Astrocyte of the spinal cord (primary cell): Measurements from ENCODE around the gene MGAT3.
"Not testable (repeated sequence)": the region's sequence is repeated elsewhere in the genome, so short reads cannot be mapped to it uniquely, and the experiment has no call there.

Experiments
- DNase-seq: peaks from one replicate; pipeline ENCODE4 v3.0.0; 2011; ENCODE audit warnings: low read depth, low spot score
- H3K4me3 ChIP-seq: 2 replicates; pipeline ENCODE4 v1.5.1; 2011; ENCODE audit warnings: low read depth, mild to moderate bottlenecking, low read length, moderate library complexity
- in situ Hi-C: cut with HindIII; loops from 2 replicates; pipeline ENCODE4 v1.10.0; 2017; ENCODE audit warnings: low sequenced_read_pairs
- TF ChIP-seq, protein P1 (sequence below): IDR thresholded peaks from 2 replicates; pipeline ENCODE4 v1.5.1; 2012; ENCODE audit warnings: low read depth, mild to moderate bottlenecking, low read length, inconsistent platforms

MGAT3 gene

DNA sequence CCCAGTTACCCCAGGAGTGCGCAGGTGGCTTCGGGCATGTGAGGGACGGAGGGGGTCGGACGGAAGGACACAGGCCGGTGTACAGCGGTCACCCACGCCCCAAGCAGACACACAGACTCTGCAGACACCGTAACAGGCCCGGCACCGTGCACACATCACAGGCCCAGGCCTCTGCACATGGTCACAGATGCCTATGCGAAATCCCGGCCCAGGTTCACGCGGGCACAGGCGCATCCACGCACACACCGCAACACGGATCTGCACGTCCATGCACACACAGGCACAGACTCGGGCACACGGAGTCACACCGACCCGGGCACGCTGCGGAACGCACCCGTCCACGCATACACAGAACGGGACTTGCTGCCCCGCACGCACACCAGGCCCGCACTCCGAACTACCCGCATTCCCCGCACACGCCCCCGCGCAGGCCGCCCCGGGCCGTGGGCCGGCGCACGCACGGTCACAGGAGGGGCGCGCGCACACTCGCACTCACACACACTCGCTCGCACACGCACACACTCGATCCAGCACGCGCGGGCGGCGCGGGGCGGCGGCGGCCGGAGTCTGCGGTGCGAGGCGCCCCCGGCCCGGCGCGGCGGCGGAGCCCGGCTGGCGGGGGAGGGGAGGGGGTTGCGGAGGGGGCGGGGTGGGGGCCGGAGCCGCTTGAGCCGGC, at the start of gene MGAT3:
Gene MGAT3, plus strand, starts transcription at position 491 of the 676 bp plus-strand sequence. CDS start 30,336 bp downstream, outside the sequence.
- H3K4me3 ChIP-seq = no peak within 1 kb of the TSS
- in situ Hi-C loops = no loop called here
- TF ChIP-seq, protein P1, sequence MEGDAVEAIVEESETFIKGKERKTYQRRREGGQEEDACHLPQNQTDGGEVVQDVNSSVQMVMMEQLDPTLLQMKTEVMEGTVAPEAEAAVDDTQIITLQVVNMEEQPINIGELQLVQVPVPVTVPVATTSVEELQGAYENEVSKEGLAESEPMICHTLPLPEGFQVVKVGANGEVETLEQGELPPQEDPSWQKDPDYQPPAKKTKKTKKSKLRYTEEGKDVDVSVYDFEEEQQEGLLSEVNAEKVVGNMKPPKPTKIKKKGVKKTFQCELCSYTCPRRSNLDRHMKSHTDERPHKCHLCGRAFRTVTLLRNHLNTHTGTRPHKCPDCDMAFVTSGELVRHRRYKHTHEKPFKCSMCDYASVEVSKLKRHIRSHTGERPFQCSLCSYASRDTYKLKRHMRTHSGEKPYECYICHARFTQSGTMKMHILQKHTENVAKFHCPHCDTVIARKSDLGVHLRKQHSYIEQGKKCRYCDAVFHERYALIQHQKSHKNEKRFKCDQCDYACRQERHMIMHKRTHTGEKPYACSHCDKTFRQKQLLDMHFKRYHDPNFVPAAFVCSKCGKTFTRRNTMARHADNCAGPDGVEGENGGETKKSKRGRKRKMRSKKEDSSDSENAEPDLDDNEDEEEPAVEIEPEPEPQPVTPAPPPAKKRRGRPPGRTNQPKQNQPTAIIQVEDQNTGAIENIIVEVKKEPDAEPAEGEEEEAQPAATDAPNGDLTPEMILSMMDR = no peak
- DNase-seq = no peak

GRCh38 chr22:39408173-39408572, 48.6 kb upstream of the MGAT3 start:
- no peak overlapping the region for H3K4me3 ChIP-seq
- in situ Hi-C loops = no loop called here
- TF ChIP-seq, protein P1 = no peak
- no peak for DNase-seq

DNA sequence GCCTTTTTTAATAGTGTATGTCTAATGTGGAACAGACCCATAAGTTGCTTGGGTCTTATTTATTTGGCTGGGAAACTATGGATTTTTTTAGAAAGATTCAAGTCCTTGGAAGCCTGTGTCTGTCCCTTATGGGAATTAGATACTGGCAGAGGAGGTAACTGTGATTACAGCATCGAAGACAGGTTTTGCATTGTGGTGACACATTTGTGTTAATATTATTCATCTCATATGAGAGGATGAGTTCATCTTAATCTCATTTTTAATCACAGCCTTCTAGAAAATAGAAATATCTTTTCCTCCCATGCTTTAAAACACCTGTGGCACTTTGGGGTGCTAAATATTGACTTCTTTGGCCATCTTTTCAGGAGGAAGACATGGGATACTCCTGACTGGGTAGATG, 48.0 kb upstream of the MGAT3 start:
- in situ Hi-C loops = no loop called here
- TF ChIP-seq, protein P1 = no peak
- no peak for DNase-seq
- H3K4me3 ChIP-seq = no peak overlapping the region

DNA sequence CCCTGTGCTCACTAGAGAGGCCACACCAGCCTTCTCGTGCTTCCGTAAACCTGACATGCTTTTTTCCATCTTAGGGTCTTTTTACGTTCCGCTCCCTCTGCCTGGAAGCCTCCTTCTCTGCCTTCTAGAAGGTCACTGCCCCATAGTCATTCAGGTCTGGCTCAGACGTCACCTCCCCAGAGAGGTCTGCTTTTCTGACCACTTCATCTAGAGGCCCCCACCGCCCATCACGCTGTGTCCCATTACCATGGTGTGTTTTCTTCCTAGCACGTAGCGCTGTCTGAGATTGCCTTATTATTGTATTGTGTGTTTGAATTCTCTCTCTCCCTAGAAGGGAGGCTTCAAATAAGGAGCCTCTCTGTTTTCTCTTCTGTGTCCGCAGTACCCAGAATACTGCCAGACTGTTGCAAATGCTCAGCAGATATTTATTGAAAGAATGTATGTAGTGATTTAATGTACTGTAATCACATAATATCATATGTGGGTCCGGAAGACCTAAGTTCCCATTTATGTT, 47.2 kb upstream of the MGAT3 start:
- no peak for DNase-seq
- in situ Hi-C loops = no loop called here
- H3K4me3 ChIP-seq = no peak overlapping the region
- TF ChIP-seq, protein P1 = no peak

- TF ChIP-seq, protein P1 = no peak
- no peak for DNase-seq
- in situ Hi-C loops = no loop called here
Measured at GRCh38 chr22:39410264-39410663, 46.5 kb upstream of the MGAT3 start.

DNA sequence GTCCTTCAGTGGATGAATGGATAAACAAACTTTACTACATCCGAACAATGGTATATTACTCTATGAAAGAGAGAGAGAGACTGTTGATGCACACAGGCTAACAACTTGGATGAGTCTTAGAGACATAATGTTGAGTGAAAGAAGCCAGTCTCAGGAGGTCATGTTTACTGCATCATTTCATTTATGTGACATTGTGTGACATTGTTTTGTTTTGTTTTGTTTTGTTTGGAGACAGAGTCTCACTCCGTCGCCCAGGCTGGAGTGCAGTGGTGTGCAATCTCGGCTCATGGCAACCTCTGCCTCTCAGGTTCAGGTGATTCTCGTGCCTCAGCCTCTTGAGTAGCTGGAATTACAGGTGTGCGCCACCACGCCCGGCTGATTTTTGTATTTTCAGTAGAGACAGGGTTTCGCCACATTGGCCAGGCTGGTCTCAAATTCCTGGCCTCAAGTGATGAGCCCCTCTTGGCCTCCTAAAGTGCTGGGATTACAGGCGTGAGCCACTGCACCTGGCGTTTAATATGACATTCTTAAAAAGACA, 44.9 kb upstream of the MGAT3 start:
- H3K4me3 ChIP-seq, DNase-seq, in situ Hi-C loops: not testable (repeated sequence)

More at GRCh38 chr22:39410264-39410663, 46.5 kb upstream of the MGAT3 start:
- H3K4me3 ChIP-seq = no peak overlapping the region

DNA sequence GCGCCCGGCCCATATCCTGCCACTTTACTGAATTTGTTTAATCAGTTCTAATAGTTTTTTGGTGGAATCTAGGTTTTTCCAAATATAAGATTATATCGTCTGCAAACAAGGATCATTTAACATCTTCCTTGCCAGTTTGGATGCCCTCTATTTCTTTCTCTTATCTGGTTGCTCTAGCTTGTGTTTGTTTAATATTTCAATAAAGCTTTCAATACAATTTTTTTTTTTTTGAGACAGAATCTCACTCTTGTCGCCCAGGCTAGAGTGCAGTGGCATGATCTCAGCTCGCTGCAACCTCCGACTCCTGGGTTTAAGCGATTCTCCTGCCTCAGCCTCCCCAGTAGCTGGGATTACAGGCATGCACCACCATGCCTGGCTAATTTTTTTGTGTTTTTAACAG, 43.6 kb upstream of the MGAT3 start:
- in situ Hi-C loops, H3K4me3 ChIP-seq: not testable (repeated sequence)

More for the DNA sequence above, 43.6 kb upstream of the MGAT3 start:
- DNase-seq = not testable (repeated sequence)
